Body of pancreas (tissue), 4 donors: ENCODE data around the gene CLIP4. TPM values are rescaled to one million over a fixed set of nuclear protein-coding genes. Genes with fewer than 3 reads are reported as not detected.

Source experiments
- ATAC-seq: fragments of 150-250 bp; one replicate; pipeline ENCODE4 v1.9.1; 2016
- DNase-seq, 4 donors: peaks; one replicate each; pipeline ENCODE4 v3.0.0-alpha.2; 2019
- H3K27ac ChIP-seq, 4 donors: fragments of 200-600 bp; sonication (generic); 1 replicate in 3 of 4; 2 replicates in 1 of 4; pipeline versions ENCODE4 v1.5.1 to v1.6.1; 2016 to 2019; ENCODE audit warnings: mild to moderate bottlenecking in 1 of 4, mixed read lengths in 1 of 4, moderate library complexity in 1 of 4
- H3K27me3 ChIP-seq, 2 donors: fragments of 200-600 bp; sonication (generic); one replicate each; pipeline ENCODE4 v1.6.0; 2016; ENCODE audit warnings: mild to moderate bottlenecking in 1 of 2
- H3K36me3 ChIP-seq, 2 donors: fragments of 200-600 bp; sonication (generic); replicated peaks in 1 of 2; 2 replicates each; pipeline ENCODE4 v1.5.1; 2016; ENCODE audit warnings: low read depth in 2 of 2; ENCODE audit not compliant: insufficient read depth in 1 of 2
- H3K4me1 ChIP-seq: fragments of 200-600 bp; sonication (generic); one replicate; pipeline ENCODE4 v1.6.0; 2016
- H3K4me3 ChIP-seq, 2 donors: fragments of 200-600 bp; sonication (generic); 1 replicate in 1 of 2; 2 replicates in 1 of 2; pipeline ENCODE4 v1.5.1; 2016 to 2019
- H3K9me3 ChIP-seq, 3 donors: fragments of 200-600 bp; sonication (generic); 1 replicate in 2 of 3; 2 replicates in 1 of 3; pipeline ENCODE4 v1.5.1; 2016
- POLR2A ChIP-seq, 3 donors: fragments of 450-650 bp; IDR thresholded peaks; one replicate each; pipeline ENCODE4 v1.6.1; 2016; ENCODE audit warnings: antibody characterized with exemption in 3 of 3, mild to moderate bottlenecking in 2 of 3
- WGBS, 2 donors: methylation state at CpG; one replicate each; pipeline ENCODE4 v1.1.5; 2017; 5-methylcytosine and 5-hydroxymethylcytosine counted together
- intact Hi-C: fragments of 100-400 bp; cut with DNase I; formaldehyde crosslinking; loops from one replicate; pipeline ENCODE4 v1.15.1; 2023
- total RNA-seq, 2 donors: library from RNA; depleted of rRNA; stranded (reverse); fragments of >200 nt; gene quantifications; one replicate each; pipeline ENCODE4 v1.1.0, GENCODE V29; 2016
- TF ChIP-seq, protein P1 (sequence below), 7 experiments: fragments of 450-650 bp in 4 of 7; fragments of 200-600 bp in 3 of 7; sonication (generic) in 3 of 7; IDR thresholded peaks; one replicate each; pipeline ENCODE4 v1.5.1; 2016 to 2019; ENCODE audit warnings: antibody characterized with exemption in 7 of 7

CLIP4 gene
- total RNA-seq, 2 donors from 2014 or later, result 17.5 to 19.7 TPM

GRCh38 chr2:29115797-29116781 is 874 bp downstream of the CLIP4 start:
- peak in 2 of 3 donors; percentile 25 to 40 for TF ChIP-seq POLR2A (IDR thresholded peaks at IDR 0.05)
- TF ChIP-seq, protein P1, sequence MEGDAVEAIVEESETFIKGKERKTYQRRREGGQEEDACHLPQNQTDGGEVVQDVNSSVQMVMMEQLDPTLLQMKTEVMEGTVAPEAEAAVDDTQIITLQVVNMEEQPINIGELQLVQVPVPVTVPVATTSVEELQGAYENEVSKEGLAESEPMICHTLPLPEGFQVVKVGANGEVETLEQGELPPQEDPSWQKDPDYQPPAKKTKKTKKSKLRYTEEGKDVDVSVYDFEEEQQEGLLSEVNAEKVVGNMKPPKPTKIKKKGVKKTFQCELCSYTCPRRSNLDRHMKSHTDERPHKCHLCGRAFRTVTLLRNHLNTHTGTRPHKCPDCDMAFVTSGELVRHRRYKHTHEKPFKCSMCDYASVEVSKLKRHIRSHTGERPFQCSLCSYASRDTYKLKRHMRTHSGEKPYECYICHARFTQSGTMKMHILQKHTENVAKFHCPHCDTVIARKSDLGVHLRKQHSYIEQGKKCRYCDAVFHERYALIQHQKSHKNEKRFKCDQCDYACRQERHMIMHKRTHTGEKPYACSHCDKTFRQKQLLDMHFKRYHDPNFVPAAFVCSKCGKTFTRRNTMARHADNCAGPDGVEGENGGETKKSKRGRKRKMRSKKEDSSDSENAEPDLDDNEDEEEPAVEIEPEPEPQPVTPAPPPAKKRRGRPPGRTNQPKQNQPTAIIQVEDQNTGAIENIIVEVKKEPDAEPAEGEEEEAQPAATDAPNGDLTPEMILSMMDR (IDR thresholded peaks at IDR 0.05), result no peak
- peaks cover 32% of the 10 kb centered on the region for H3K4me1 ChIP-seq
- DNase-seq, result peak; percentile 43 to 61 (median 55)
- H3K36me3 ChIP-seq, result no peaks in the 10 kb centered on the region
- H3K9me3 ChIP-seq, result no peaks in the 10 kb centered on the region
- ATAC-seq, result peak; percentile 36
- intact Hi-C loops, result no loop called here
- H3K27ac ChIP-seq, result peak overlapping the region; percentile 70 to 80 (median 74)
- 7 to 24% methylated on average over 17 to 51 of the region's 53 CpGs for WGBS, 2 donors
- H3K27me3 ChIP-seq, result no peaks in the 10 kb centered on the region
- peak overlapping the region; percentile 50 to 63 for H3K4me3 ChIP-seq

- Histone ChIP-seq H3K27ac (peak overlapping the region; percentile 47 to 73 (median 72)), H3K4me1 (peaks cover 32% of the 10 kb centered on the region), H3K9me3 (no peaks in the 10 kb centered on the region), H3K4me3 (no peak overlapping the region), H3K27me3 (no peaks in the 10 kb centered on the region), H3K36me3 (no peaks in the 10 kb centered on the region)
- no peak for TF ChIP-seq POLR2A (IDR thresholded peaks at IDR 0.05)
- TF ChIP-seq, protein P1 (IDR thresholded peaks at IDR 0.05), result no peak
- ATAC-seq (peak; percentile 69), DNase-seq (no peak)
- 51% methylated on average over 2 of the region's 2 CpGs for WGBS, 2 donors
- intact Hi-C loops, result no loop called here
Observed at GRCh38 chr2:29117636-29118303, 2.6 kb downstream of the CLIP4 start.

GRCh38 chr2:29119211-29119610 is 4.0 kb downstream of the CLIP4 start:
- Histone ChIP-seq H3K4me1 (peaks cover 32% of the 10 kb centered on the region), H3K36me3 (no peaks in the 10 kb centered on the region), H3K9me3 (no peaks in the 10 kb centered on the region), H3K27ac (no peak overlapping the region), H3K27me3 (no peaks in the 10 kb centered on the region), H3K4me3 (no peak overlapping the region)
- ATAC-seq (no peak), DNase-seq (no peak)
- WGBS, 2 donors, result 67 to 75% methylated on average over 4 of the region's 4 CpGs
- no peak for TF ChIP-seq POLR2A (IDR thresholded peaks at IDR 0.05)
- TF ChIP-seq, protein P1 (IDR thresholded peaks at IDR 0.05), result no peak
- intact Hi-C loops, result no loop called here

DNA sequence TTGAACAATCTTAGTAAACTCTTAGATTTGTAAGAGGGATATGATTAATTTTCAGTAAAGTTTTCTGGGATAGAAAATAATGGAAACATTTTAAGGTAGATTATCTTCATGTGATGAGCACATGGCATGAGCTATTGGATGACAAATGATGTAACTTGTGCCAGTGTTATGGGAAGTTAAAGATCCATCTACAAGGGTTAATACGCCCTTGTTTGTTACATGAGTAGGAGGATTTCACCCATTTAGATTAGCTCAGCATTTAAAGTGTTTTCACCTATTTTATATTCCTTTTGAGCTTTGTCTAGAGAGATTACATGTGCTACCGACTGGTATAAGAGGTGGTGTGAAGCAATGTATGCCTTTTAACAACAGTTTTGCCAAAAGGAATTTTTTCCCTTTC is 5.6 kb downstream of the CLIP4 start:
- TF ChIP-seq, protein P1 (IDR thresholded peaks at IDR 0.05), result no peak
- TF ChIP-seq POLR2A (IDR thresholded peaks at IDR 0.05), result no peak
- peaks cover 25% of the 10 kb centered on the region for H3K4me1 ChIP-seq
- WGBS, 2 donors, result 90% methylated on average over 2 of the region's 2 CpGs
- intact Hi-C loops, result no loop called here
- DNase-seq (no peak), ATAC-seq (no peak)
- no peaks in the 10 kb centered on the region for H3K9me3 ChIP-seq
- H3K36me3 ChIP-seq, result no peaks in the 10 kb centered on the region
- no peaks in the 10 kb centered on the region for H3K27me3 ChIP-seq
- no peak overlapping the region for H3K27ac ChIP-seq
- no peak overlapping the region for H3K4me3 ChIP-seq
